Retinal pigment epithelial cell (primary cell): Measurements from ENCODE around the gene FBXL4.

Experiments used
- DNase-seq: peaks from one replicate; pipeline ENCODE4 v3.0.0-alpha.2; 2010; ENCODE audit warnings: low read depth
- H3K4me3 ChIP-seq: 2 replicates; pipeline ENCODE4 v1.5.1; 2011; ENCODE audit warnings: mild to moderate bottlenecking, low read length, control low read depth, moderate library complexity
- TF ChIP-seq, protein P1 (sequence below): conservative IDR thresholded peaks from 2 replicates; pipeline ENCODE4 v1.5.1; 2011; ENCODE audit warnings: low read depth, low read length, control low read depth, inconsistent platforms

FBXL4 gene

DNA sequence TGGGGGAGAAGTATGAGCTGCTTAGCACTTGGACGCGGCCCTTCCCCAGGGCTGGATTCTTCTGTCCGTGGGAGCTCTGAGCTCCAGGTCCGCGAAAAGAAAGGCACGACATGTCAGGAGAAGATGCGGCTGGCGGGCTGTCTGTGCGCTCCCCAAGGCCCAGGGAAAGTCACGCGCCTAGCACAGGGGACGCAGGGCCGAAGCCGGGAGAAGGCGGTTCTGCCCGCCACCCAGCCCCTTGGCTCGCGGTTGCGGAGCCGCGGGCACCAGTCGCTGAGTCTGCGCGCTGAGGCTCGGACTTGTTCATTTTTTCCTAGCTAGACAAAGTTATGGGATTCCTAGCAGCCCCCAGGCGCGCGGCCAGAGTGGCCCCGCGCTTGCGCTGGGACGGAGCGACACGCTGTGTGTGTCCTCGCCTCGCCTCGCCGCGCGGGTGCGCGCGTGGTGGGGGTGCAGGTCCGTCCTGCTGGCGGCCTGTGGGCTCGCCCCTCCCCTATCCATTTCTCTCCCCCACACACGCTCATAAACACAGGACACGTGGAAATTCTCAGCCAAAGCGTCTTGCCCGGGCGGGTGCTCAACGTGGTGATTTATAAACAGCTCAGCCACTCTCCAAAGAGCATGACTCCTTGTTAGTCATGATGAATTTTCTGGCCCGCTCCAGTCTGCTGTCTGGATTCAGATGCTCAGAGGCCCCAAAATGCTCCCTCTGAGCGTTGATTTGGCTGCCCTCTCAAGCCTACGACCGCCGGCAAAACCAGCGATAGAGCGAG is 115.3 kb downstream of the FBXL4 start:
- TF ChIP-seq, protein P1, sequence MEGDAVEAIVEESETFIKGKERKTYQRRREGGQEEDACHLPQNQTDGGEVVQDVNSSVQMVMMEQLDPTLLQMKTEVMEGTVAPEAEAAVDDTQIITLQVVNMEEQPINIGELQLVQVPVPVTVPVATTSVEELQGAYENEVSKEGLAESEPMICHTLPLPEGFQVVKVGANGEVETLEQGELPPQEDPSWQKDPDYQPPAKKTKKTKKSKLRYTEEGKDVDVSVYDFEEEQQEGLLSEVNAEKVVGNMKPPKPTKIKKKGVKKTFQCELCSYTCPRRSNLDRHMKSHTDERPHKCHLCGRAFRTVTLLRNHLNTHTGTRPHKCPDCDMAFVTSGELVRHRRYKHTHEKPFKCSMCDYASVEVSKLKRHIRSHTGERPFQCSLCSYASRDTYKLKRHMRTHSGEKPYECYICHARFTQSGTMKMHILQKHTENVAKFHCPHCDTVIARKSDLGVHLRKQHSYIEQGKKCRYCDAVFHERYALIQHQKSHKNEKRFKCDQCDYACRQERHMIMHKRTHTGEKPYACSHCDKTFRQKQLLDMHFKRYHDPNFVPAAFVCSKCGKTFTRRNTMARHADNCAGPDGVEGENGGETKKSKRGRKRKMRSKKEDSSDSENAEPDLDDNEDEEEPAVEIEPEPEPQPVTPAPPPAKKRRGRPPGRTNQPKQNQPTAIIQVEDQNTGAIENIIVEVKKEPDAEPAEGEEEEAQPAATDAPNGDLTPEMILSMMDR, result no peak
- DNase-seq, result no peak
- H3K4me3 ChIP-seq, result peak overlapping the region; percentile 46

DNA sequence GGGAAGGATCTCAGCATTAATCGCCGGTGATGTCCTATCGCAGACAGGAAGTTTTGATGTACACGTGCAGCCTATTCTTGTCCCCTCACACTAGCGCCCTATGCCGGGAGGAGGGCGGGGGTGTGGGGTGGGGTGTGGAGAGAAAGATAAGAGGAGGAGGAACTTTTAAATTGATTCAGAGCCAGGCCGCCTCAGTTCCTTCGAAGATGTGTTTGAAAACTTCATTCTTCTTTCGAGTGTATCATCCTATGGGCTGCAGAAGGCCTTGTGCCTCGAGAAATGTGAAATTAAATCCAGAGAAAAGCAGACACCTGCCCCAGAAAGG is 115.8 kb downstream of the FBXL4 start:
- H3K4me3 ChIP-seq, result no peak overlapping the region
- DNase-seq, result no peak
- TF ChIP-seq, protein P1, result no peak

DNA sequence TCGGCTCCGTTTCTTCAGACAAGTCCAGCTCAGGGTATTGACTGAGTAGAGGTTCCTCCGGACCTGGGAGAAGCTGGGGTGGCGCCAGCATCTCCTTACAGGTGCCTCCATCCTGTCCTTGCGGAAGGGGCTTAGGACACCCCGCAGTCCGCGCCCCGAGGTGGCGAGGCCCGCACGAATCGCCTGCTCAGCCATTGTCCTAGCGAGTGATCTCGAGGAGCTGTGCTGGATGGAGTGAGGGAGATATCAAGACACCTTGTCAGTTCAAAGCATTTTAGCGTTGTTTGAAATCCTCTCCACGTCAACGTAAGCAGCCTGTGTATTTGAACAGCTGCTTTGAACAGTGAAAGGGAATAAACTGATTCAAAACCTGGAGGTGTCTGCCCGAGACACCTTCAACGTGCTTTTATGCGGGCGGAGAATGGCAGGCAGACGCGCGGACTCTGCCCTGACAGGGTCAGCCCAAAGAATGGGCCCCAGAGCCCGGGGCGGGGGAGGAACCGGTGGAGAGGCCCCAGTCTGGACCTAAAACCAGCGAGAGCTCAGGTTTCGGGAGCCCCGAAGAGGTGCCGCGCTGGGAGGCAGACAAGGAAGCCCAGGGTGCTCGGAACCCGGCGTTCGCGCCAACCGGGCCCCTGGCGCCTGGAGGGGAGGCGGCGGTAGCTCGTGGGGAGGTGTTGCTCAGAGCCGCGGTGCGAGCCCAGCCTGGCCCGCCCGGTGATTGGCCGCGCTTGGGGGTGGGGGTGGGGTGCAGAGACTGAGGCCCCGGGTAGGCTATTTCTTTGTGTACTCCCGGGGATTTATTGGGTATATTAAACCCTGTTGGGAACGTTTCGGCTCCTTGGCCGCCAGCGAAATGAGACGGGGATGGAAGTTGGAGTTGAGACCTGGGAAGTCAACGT is 116.4 kb downstream of the FBXL4 start:
- H3K4me3 ChIP-seq, result no peak overlapping the region
- DNase-seq, result no peak
- TF ChIP-seq, protein P1, result no peak

DNA sequence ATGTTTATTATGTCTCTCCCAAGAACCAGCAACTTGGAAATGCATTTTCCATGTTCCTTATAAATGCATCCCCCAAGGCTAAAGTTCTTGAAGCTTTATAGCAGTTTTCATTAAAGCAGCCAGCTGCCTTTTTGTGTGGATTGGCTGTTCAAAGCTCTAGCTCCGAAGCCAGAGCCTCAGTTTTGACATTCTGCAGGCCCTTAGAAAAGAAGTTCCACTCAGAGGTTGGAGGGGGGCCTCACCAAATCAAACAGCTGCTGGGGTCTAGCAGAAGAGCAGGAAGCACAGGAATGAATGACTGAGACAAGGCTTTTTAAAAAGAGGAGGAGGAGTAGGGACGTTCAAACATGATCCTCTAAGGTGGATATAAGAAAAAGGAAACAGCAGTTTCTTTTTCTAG is 117.6 kb downstream of the FBXL4 start:
- DNase-seq, result no peak
- TF ChIP-seq, protein P1, result no peak
- H3K4me3 ChIP-seq, result no peak overlapping the region

DNA sequence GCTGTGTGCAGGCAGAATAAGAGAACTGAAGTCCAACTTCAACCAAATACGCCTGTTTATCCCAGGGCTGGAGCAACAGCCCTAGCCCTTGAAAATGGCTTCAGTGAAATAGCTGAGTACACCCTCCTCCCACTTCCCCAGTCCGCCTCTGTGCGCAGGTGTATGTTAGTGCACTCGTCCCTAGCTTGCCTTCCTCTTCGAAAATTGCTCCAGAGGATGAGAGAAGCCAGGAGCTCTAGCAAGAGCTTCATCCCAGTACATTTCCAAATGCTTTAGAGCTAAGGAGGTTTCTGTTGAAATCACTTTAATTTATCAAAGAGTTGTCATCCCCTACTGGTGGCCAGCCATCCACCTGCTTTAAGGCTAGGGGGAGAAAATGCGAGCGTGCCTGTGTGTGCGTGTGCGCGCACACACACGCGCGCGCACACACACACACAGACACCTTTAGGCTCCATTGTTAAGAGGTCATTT is 118.8 kb downstream of the FBXL4 start:
- H3K4me3 ChIP-seq, result no peak overlapping the region
- no peak for DNase-seq
- TF ChIP-seq, protein P1, result no peak

DNA sequence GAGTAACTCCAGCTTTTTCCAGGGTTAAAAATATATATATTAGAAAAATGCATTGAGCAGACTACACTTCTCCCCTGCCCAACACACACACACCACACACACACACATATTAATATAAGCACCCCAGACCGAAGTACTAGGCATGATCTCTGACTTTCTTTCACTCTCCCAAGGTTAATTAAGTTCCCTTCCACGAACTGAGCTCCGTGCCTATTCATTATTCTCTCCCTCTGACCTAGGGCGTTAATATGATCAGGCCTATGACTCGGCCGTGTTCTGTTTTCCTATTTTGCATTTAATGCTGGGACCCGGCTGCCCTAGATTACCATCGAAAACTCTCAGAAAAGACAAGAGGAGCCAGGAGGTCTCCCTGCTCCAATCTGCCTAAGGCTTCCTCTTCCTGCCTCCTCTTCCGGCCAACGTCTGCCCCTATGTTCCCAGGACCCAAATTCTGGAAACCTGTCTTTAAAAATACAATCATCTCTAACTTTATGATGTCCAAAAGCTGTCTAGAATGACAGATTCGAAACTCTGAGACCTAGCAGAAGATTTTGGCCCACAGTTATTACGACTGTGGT is 119.4 kb downstream of the FBXL4 start:
- TF ChIP-seq, protein P1, result no peak

More for the DNA sequence above, 119.4 kb downstream of the FBXL4 start:
- no peak overlapping the region for H3K4me3 ChIP-seq
- no peak for DNase-seq
